ENCODE data around the gene TNKS2.
A peak's percentile ranks its signal among the peaks of the same experiment; 100 is the strongest.

The TNKS2 gene

DNA sequence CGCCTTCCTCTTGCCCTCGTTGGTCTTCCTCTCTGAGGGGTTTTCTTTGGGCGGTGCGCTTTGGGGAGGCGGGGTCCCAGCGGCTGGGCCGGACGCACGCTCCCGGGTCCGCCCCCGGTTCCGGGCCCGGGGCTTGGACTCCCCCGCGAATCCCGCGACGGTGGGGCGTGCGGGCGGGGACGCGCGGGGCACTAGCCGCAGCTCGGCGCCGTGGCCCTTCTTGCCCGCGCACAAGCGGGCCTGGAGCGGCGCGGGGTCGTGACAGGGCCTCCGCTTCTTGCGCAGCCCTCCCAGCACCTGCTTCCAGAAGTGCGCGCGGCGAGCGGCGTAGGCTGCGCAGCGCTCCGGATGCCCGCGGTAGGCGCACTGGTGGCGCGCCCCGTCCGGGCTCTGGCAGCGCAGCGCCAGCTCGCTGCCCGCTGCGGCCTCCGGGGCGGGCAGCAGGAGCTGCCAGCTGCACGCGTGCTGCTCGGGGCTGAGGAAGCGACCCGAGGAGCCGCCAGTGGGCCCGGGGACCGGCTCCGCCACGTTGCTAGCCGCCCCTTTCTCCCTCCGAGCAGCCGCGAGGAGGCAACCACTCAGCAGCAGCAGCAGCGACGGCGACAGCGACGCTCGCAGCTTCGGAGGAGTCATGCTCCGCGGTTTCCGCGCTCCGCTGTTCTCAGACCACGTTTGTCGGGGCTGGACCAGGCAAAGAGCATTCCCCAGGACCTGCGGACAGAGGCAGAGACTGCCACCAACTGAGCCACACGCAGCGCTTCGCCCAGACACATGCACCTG is 110.3 kb downstream of the TNKS2 start:
- DNase-seq (ENCODE audit: low read depth in 2 of 2): peak; percentile 54 to 55

DNA sequence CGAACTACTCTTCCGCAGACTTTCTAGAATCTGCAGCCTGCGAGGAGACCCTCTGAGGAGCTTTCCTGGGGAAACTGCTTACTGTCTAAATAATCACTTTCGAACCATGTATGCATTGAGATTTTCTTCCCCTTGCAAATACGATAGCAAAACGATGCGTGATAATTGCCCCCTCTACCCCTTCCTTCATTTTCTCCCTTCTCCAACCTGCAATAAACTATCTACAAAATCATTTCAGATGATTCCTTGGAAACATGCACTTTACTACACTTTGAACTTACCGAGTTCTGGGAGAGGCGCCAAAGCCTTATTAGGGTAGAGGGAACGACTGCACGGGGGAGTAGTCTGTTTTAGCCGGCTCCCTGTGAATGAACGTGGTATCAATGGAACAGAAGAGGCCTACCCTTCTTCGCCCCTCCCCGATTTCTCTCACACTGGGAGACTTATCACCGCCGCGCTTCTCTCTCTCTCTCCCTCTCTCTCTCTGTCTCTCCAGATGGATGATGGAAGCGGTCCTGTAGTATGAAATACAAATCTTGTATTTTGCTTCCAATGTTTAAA is 111.0 kb downstream of the TNKS2 start, which contains the start of gene FGFBP3:
Gene FGFBP3 (minus strand): TSS at position 370 of the 561 bp plus-strand sequence. CDS start 517 bp downstream, outside the sequence.
- no peak for DNase-seq (ENCODE audit: low read depth in 2 of 2)

DNA sequence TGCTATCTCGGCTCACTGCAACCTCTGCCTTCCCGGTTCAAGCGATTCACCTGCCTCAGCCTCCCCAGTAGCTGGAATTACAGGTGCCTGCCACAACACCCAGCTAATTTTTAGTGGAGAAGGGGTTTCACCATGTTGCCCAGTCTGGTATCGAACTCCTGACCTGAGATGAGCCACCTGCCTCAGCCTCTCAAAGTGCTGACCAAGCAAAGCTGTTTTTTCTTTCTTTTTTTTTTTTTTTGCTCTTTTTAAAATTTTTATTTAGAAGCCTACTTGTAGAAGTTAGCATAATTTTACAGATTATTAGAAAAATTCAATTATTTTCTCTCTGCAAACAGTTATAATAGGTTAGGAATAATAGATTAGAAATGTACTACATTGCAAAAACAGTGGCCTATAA is 112.2 kb downstream of the TNKS2 start:
- DNase-seq (ENCODE audit: low read depth in 2 of 2): no peak
